Neural cell (in vitro differentiated cells): Measurements from ENCODE around the gene TCN1. TPM values are rescaled to one million over a fixed set of nuclear protein-coding genes. Genes with fewer than 3 reads are reported as not detected.

ENCODE experiments used
- H2AFZ ChIP-seq: fragments of 200-600, 300-800 bp; sonication (generic), shearing (Covaris generic); 2 replicates; pipeline ENCODE4 v1.6.0; 2014; ENCODE audit warnings: low read depth, mild to moderate bottlenecking, antibody characterized with exemption, low read length, moderate library complexity
- H3F3A ChIP-seq: fragments of 200-600 bp; shearing (Covaris generic); 2 replicates; pipeline ENCODE4 v1.6.1; 2016; ENCODE audit warnings: mild to moderate bottlenecking, moderate library complexity, mixed read lengths, antibody characterized with exemption, low read length; ENCODE audit not compliant: insufficient read depth, poor library complexity, severe bottlenecking
- H3K27ac ChIP-seq: fragments of 200-600, 300-800 bp; sonication (generic), shearing (Covaris generic); 2 replicates; pipeline ENCODE4 v1.5.1; 2014; ENCODE audit warnings: mild to moderate bottlenecking, low read length, moderate library complexity
- H3K27me3 ChIP-seq: fragments of 300-800, 200-600 bp; sonication (generic), shearing (Covaris generic); 2 replicates; pipeline ENCODE4 v1.6.0; 2014; ENCODE audit warnings: mild to moderate bottlenecking, low read depth, low read length, moderate library complexity; ENCODE audit not compliant: insufficient read depth
- H3K36me3 ChIP-seq: fragments of 300-800, 200-600 bp; sonication (generic), shearing (Covaris generic); 2 replicates; pipeline ENCODE4 v1.5.1; 2014; ENCODE audit warnings: mild to moderate bottlenecking, antibody characterized with exemption, low read length, moderate library complexity; ENCODE audit not compliant: insufficient read depth
- H3K4me2 ChIP-seq: fragments of 300-800, 200-600 bp; sonication (generic), shearing (Covaris generic); 2 replicates; pipeline ENCODE4 v1.6.0; 2014; ENCODE audit warnings: mild to moderate bottlenecking, low read length
- H3K4me3 ChIP-seq: fragments of 300-800, 200-600 bp; sonication (generic), shearing (Covaris generic); 2 replicates; pipeline ENCODE4 v1.5.1; 2014; ENCODE audit warnings: mild to moderate bottlenecking, low read length, moderate library complexity
- H3K79me2 ChIP-seq: fragments of 200-600 bp; shearing (Covaris generic); replicated peaks from 2 replicates; pipeline ENCODE4 v1.6.0; 2014; ENCODE audit warnings: mild to moderate bottlenecking, low read length, moderate library complexity; ENCODE audit not compliant: insufficient read depth
- H3K9ac ChIP-seq: fragments of 300-800, 200-600 bp; sonication (generic), shearing (Covaris generic); 2 replicates; pipeline ENCODE4 v1.6.1; 2016; ENCODE audit warnings: mild to moderate bottlenecking, low read length, mixed read lengths
- H3K9me2 ChIP-seq: fragments of 200-600 bp; shearing (Covaris generic); 2 replicates; pipeline ENCODE4 v1.6.1; 2016; ENCODE audit warnings: mild to moderate bottlenecking, low read length, mixed read lengths; ENCODE audit not compliant: insufficient read depth
- H3K9me3 ChIP-seq: fragments of 200-600, 300-800 bp; sonication (generic), shearing (Covaris generic); 2 replicates; pipeline ENCODE4 v1.6.1; 2016; ENCODE audit warnings: mild to moderate bottlenecking, mixed run types, low read length, moderate library complexity, mixed read lengths
- H4K20me1 ChIP-seq: fragments of 200-600 bp; shearing (Covaris generic); 2 replicates; pipeline ENCODE4 v1.6.1; 2016; ENCODE audit warnings: mild to moderate bottlenecking, mixed run types; ENCODE audit not compliant: insufficient read depth
- EP300 ChIP-seq: fragments of 450-650 bp; conservative IDR thresholded peaks from 2 replicates; pipeline ENCODE4 v1.6.1; 2014; ENCODE audit warnings: antibody characterized with exemption, mild to moderate bottlenecking, moderate library complexity; ENCODE audit not compliant: poor library complexity, severe bottlenecking
- EZH2 ChIP-seq: fragments of 200-600, 300-800 bp; shearing (Covaris generic), sonication (generic); IDR thresholded peaks from 2 replicates; pipeline ENCODE4 v1.6.1; 2014; ENCODE audit warnings: antibody characterized with exemption, low read length, borderline replicate concordance, mild to moderate bottlenecking; ENCODE audit not compliant: insufficient read depth, poor library complexity, severe bottlenecking
- MXI1 ChIP-seq: fragments of 450-650 bp; conservative IDR thresholded peaks from 2 replicates; pipeline ENCODE4 v1.6.1; 2014; ENCODE audit warnings: antibody characterized with exemption, mild to moderate bottlenecking; ENCODE audit not compliant: poor library complexity, severe bottlenecking
- POLR2AphosphoS5 ChIP-seq: IDR thresholded peaks from 2 replicates; pipeline ENCODE4 v1.6.1; 2012
- RAD21 ChIP-seq: fragments of 450-650 bp; conservative IDR thresholded peaks from 2 replicates; pipeline ENCODE4 v1.6.1; 2014; ENCODE audit warnings: antibody characterized with exemption, mild to moderate bottlenecking, moderate library complexity
- REST ChIP-seq: IDR thresholded peaks from 2 replicates; pipeline ENCODE4 v1.6.1; 2012; ENCODE audit warnings: borderline replicate concordance
- SMC3 ChIP-seq: fragments of 450-650 bp; conservative IDR thresholded peaks from 2 replicates; pipeline ENCODE4 v1.6.1; 2014; ENCODE audit warnings: antibody characterized with exemption, mild to moderate bottlenecking, moderate library complexity; ENCODE audit not compliant: poor library complexity
- TAF1 ChIP-seq: IDR thresholded peaks from 2 replicates; pipeline ENCODE4 v1.6.1; 2012; ENCODE audit warnings: low read depth
- polyA plus RNA-seq: library from polyadenylated mRNA; depleted of rRNA; stranded (reverse); fragments of >200 nt; gene quantifications from 2 replicates; pipeline ENCODE4 v1.2.3, GENCODE V29; 2014
- TF ChIP-seq, protein P1 (sequence below): fragments of 450-650 bp; IDR thresholded peaks from 2 replicates; pipeline ENCODE4 v1.5.1; 2014; ENCODE audit warnings: antibody characterized with exemption, mild to moderate bottlenecking, moderate library complexity; ENCODE audit not compliant: poor library complexity, severe bottlenecking

TCN1 gene
- polyA plus RNA-seq, 1 donor from 2014 or later = not detected

GRCh38 chr11:59810189-59810910 lies 55.9 kb downstream of the TCN1 start, which contains the start of gene MRPL16:
Gene MRPL16, minus strand, starts transcription at chr11:59810778. Its CDS starts 120 bp downstream, at chr11:59810658.
- Histone ChIP-seq H3K27me3 (no peaks in the 10 kb centered on the region), H3K9ac (peak within 1 kb of the TSS; percentile 79), H3K9me2 (no peaks in the 10 kb centered on the region), H3K4me2 (peak within 1 kb of the TSS; percentile 63), H3F3A (no peaks in the 10 kb centered on the region), H3K36me3 (no peaks in the 10 kb centered on the region), H4K20me1 (no peaks in the 10 kb centered on the region), H3K4me3 (peak within 1 kb of the TSS; percentile 87), H2AFZ (peak within 1 kb of the TSS; percentile 99), H3K79me2 (no peaks in the 10 kb centered on the region), H3K27ac (peak within 1 kb of the TSS; percentile 60), H3K9me3 (no peaks in the 10 kb centered on the region)
- TF ChIP-seq EP300 (peak; percentile 31), EZH2 (no peak), POLR2AphosphoS5 (peak; percentile 77), RAD21 (peak; percentile 49), REST (no peak), TAF1 (peak; percentile 94), MXI1 (peak; percentile 86), SMC3 (peak; percentile 44)
- TF ChIP-seq, protein P1, sequence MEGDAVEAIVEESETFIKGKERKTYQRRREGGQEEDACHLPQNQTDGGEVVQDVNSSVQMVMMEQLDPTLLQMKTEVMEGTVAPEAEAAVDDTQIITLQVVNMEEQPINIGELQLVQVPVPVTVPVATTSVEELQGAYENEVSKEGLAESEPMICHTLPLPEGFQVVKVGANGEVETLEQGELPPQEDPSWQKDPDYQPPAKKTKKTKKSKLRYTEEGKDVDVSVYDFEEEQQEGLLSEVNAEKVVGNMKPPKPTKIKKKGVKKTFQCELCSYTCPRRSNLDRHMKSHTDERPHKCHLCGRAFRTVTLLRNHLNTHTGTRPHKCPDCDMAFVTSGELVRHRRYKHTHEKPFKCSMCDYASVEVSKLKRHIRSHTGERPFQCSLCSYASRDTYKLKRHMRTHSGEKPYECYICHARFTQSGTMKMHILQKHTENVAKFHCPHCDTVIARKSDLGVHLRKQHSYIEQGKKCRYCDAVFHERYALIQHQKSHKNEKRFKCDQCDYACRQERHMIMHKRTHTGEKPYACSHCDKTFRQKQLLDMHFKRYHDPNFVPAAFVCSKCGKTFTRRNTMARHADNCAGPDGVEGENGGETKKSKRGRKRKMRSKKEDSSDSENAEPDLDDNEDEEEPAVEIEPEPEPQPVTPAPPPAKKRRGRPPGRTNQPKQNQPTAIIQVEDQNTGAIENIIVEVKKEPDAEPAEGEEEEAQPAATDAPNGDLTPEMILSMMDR = peak; percentile 71

DNA sequence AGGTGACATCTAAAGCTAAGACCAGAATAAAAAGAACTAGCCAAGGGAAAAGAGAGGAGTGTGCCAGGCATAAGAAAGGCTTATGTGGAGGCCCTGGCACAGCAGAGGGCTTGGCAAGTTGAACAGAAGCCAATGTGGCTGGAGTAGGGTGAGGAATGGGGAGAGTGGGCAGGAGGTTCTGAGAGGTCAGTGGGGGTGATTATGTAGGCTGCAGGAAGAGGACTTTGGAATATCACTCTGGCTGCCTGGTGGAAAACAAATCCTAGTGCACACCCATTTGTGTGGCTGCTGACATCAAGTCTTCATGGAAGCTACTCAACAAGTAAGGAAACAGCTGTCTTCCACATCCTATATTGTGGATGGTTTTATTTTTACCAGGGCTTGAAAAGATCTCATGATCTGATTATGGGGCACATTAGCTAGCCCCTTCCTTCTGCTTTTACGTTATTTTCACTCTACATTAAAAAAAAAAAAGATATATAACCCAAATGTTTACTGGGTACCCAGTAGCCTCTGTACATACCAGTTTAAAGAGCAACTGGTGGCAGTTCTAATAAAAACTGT lies 59.2 kb downstream of the TCN1 start:
- H3K4me2 ChIP-seq = no peak overlapping the region
- no peaks in the 10 kb centered on the region for H3F3A ChIP-seq
- no peak overlapping the region for H3K9ac ChIP-seq
- no peaks in the 10 kb centered on the region for H3K9me3 ChIP-seq
- H3K27ac ChIP-seq = no peak overlapping the region
- H3K9me2 ChIP-seq = no peaks in the 10 kb centered on the region
- H4K20me1 ChIP-seq = no peaks in the 10 kb centered on the region
- no peak overlapping the region for H2AFZ ChIP-seq
- no peak for TF ChIP-seq SMC3
- TF ChIP-seq MXI1 = no peak
- TF ChIP-seq TAF1 = no peak
- no peak for TF ChIP-seq EZH2
- no peak for TF ChIP-seq REST
- TF ChIP-seq EP300 = no peak
- no peak for TF ChIP-seq RAD21
- TF ChIP-seq POLR2AphosphoS5 = no peak
- TF ChIP-seq, protein P1 = no peak
- no peaks in the 10 kb centered on the region for H3K27me3 ChIP-seq
- no peaks in the 10 kb centered on the region for H3K79me2 ChIP-seq
- no peaks in the 10 kb centered on the region for H3K36me3 ChIP-seq
- no peak overlapping the region for H3K4me3 ChIP-seq
